CD1c-positive myeloid dendritic cell (primary cell): ENCODE data around the gene SLCO2B1.
A peak's percentile ranks its signal among the peaks of the same experiment; 100 is the strongest.

Experiments used
- DNase-seq: peaks from one replicate; pipeline ENCODE4 v3.0.0-alpha.2; 2016; ENCODE audit errors: extremely low spot score

SLCO2B1 gene

GRCh38 chr11:75145196-75145971 is 5.5 kb upstream of the SLCO2B1 start:
- DNase-seq = no peak

DNA sequence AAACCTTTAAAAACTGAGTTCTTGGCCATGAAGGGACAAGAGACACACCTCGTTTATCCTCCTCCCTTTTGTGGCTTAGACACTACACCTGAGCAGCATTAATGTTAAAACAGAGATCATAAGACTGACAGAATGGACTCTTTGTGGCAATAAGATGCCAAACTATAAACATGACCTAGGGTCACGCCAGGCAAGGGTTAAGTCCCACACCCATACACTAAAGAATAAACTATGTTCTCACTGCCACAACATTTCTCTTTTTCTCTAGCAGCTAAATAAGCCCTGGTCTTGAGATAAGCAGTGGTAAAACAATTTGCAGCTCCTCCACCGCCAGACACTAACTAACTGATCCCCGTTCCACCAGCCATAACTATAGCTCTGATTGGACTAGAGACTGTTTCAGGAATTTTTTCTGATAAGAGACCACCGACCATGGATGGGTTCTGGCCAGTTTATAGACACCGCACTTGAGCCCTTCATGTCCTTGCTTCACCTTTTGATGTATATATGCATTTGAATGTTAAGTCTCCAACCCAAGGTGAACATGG is 4.9 kb upstream of the SLCO2B1 start:
- no peak for DNase-seq

DNA sequence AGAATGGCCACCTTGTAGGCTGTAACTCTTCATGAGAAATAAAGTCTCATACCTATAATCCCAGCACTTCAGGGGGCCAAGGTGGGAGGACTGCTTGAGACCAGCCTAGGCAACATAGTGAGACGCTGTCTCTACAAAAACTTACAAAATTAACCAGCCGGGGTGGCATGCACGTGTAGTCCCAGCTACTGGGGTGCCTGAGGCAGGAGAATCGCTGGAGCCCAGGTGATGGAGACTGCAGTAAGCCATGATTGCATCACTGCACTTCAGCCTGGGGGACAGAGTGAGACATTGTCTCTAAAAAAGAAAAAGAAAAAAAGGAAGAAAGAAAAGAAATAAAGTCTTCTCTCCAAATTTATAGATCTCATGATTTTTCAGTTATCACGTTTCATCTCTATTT is 4.2 kb upstream of the SLCO2B1 start:
- no peak for DNase-seq

GRCh38 chr11:75147191-75147874 is 3.6 kb upstream of the SLCO2B1 start:
- DNase-seq = no peak

- DNase-seq = peak; percentile 93
Observed at GRCh38 chr11:75147875-75148263, 3.0 kb upstream of the SLCO2B1 start.

DNA sequence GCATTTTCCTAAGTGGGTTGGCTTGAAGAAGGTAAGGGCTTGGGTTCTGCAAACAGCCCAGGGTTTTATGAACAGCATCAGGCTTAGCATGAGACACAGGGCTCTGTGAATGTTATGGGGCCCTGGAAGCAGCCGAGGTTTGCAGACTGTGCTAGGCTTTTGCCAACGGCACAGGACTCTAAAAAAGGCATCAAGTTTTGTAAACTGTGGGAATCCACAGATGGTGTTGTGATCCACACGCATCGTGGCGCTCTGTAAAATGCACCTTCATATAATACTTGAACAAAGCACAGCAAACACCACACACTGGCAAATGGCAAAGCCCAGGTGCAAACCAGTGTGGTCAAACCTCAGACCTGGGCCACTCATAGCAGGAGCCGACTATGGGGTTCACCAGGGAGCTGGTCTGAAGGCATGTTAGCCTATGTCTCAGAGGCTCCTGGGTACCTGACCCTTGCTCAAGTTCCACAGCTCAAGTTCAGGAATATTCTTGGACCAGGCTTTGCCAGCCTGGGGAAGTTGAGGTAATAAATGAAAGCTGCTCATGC is 2.4 kb upstream of the SLCO2B1 start:
- DNase-seq = no peak

DNA sequence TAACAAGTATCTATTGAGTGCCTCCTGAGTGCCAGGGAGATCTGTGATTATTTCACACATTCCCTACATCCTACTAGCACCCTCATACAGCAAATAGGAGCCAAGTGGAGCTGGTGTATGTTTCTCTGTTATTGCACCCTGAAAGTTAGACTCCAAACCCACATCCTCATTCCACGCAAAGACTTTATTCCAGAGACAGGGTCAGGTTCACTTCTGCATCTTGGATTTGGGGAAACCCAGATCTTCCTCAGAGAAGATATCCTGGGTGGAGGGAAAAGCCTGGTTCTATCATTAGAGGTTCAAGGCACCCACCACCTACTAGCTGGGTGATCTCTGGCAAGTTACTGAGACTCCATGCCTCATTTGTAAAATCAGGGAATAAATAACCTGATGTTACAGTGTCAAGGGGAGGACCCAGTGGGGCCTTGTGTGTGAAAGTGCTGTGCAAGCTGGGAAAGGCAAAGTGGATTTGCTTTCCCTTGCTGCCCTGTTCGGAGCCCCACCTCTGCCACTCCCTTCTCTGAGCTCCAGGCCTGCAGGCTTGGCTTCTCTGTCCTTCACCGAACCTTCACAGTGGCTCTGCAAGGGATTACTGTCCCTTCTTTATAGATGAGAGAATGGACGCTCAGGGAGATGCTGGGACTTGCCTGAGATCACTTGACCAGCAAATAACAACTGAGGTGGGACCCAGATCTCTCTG is 991 bp upstream of the SLCO2B1 start:
- peak; percentile 67 for DNase-seq

DNA sequence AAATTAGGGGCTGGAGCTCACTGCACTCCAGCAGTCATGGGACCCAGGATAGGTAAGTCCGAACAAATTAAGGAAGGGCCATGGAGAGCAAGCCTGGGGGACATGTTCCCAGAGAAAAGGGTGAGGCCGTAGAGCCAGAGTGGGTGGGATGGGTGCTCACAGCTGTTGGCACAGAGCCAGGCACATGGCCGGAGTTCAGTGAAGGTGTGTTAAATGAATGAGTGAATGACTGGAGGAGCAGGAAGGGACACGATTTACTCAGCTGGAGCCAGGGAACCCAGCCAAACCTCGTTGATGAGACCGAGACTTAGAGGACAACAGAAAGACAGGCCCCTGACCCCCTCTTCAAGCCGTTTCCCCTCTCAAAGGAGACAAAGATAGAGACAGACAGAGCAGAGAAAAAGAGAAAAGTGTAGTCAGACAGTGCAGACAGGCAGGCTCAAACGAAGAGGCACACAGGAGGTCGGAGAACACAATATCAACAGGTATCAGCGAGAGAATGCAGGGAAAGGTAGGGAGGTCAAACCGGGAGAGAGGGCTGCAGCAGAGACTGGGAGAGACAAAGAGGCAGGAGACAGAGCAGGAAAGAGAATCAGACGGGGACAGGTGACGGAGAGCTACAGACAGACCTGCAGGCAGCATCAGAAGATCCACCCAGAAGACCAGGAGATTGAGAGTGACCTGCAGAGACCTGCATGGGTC is 590 bp downstream of the SLCO2B1 start:
- no peak for DNase-seq

DNA sequence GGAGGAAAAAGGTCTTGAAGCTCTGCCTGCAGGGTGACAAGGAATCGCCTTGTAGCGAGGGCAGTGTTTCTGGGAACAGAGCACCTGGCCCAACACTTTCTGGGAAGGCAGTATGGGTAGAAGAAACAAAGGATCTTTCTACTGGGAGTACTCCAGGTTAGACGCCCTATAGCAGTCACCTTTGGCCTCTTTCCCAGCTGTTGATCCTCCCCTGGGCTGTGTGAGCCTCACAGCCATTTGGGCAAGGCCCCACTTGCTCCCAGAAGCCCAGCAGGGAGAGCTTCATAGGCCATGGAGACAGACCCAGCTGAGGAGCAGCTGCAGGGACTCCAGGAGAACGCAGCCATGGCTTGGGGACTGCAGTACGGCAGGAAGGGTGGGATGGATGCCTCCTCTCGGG is 1.2 kb downstream of the SLCO2B1 start:
- DNase-seq = no peak

DNA sequence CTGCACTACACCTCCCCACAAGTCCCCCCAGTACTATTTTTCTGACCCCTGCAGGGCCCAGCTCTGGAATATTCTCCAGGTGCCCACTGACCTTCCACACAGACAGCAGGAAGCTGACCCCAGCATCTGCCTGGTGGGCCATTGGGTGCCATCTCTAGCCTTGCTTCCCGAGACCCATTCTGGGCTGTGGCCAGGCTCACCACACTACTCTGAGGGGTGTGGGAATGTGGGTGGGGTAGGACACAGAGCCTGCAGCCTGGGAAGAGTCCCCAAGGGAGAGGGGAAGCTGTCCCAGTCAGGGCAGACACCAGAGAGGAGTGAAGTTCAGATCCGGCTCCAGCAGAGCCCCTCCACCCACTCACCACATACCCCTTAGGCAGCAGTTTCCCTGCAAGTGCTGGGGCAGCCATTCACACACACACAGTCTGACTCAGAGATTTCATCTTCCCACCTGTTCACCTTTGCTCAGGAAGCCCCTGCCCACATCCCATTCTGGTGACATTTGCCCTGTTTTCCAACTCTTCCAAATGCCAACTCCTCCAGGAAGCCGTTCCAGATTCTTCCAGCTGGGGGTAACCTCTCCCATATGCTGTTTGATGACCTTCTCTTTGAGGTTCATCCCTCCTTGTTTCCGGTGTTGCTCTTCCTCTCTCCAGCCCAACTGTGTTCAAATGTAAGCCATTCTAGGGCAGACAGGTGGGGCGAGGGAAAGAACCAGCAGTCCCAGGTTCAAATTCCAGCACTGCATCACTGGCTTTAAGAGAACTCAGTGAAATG is 1.9 kb downstream of the SLCO2B1 start:
- peak; percentile 35 for DNase-seq

DNA sequence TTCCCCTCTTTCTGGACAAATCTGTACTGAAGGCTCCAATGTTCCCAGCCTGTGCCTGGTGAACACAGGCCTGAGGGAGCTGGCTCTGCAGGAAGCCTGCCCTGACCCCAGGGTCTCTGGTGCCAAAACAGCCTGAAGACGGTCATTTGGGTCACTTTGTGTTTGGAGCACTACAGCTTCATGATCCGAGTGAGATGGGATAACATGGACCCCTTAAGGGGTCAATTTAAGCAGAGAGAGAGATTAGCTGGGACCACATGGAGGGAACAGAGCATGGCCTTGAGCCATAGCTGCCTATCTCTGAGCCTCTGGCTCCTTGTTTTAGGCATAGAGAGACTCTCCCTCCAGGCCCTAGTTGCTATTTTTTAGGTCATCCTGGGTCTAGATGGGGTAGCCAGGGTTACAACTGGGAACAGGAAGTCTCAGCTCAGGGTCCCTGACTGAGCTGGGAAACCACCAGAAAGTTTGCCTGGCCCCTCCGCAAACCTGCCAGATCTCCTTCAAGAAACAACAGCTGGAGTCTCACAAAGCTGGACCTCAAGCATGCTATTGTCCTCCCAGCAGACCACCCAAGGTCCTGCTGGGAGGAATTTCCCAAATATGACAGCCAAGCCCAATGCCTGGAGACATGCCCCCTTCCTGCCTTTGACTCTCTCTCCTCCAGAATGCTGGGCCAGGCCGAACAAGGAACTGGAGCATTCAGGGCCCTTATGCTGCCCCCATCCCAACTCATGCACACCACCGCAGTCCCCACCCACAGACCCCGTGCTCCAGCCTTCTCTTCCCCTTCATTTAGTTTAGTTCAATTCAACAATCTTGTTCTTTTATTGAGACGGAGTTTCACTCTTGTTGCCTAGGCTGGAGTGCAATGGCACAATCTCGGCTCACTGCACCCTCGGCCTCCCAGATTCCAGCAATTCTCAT is 4.0 kb downstream of the SLCO2B1 start:
- no peak for DNase-seq

DNA sequence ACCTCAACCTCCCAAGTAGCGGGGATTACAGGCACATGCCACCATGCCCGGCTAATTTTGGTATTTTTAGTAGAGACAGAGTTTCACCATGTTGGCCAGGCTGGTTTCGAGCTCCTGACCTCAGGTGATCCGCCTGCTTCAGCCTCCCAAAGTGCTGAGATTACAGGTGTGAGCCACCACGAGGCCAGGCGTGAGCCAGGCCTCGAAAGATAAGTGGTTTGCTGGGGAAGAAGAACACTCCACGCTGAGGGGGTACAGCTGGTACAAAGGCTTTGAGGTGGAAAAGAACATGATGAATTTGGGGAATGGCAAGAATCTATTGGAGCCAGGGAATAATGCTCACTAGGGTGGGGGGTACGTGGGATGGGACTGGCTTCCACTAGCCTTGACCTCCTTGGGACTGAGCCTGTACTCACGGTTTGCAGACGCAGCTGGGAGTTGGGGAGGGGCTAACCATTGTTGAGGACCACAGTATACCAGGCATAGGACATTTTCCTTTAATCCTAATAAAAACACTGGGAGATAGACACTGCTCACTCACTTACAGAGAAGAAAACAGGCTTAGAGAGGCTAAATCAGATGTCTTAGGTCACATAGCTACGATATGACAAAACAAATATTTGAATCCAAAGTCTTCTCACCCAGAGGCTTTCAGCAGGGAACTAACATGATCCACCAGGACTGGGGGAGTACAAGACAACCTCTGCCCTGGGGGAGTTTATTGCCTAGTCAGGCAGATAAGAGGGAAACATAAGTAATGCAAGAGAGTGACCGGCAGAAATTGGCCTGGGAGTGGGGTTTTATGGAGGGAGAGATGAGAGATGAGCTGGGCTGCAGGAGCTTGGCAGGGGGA is 4.9 kb downstream of the SLCO2B1 start:
- DNase-seq = no peak

- DNase-seq = no peak
Observed at GRCh38 chr11:75158241-75158640, 7.3 kb downstream of the SLCO2B1 start.

DNA sequence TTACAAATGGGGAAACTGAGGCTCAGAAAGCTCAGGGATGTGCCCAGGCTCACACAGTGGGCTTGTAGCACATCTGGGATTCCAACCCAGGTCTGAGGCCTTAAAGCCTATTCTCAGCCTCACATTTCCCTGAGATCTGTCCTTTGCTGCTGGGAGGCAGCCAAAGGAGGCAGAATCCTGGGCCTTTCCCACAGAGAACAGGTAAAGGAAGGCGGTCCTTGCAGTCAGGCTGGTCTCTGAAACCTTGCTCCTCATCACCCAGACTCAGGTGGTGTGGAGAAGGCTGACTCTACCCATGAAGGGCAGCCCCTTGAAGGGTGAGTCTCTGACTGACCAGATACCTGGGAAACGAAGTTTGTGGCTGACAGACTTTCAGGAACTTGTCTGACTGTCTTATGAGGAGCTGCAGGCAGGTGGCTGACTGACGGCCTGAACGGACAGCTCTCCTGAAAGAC is 7.8 kb downstream of the SLCO2B1 start:
- DNase-seq = no peak

- no peak for DNase-seq
Observed at GRCh38 chr11:75159151-75159953, 8.4 kb downstream of the SLCO2B1 start.

- DNase-seq = no peak
Observed at GRCh38 chr11:75160220-75160757, 9.4 kb downstream of the SLCO2B1 start.

DNA sequence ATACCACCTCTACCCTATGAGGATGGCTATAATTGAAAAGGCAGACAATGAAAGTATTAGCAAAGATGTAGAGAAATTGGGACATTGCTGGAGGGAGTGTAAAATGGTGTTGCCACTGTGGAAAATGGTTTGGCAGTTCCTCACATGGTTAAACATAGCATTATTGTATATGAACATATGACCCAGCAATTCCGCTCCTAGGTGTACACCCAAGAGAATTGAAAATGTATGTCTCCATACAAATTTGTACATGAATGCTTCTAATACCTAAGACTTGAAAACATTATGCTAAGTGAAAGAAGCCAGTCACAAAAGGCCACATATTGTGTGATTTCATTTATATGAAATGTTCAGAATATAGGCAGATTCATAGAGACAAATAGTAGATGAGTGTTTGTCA is 10.0 kb downstream of the SLCO2B1 start:
- no peak for DNase-seq
